Activated CD4-positive, alpha-beta T cell treated with anti-CD3 and anti-CD28 coated beads, Interleukin-2, Interleukin-4, amounts not matched to agents 100 ng/mL and 50 ng/mL, durations not matched to agents 16 hours and 8 hours (primary cell): Measurements from ENCODE around the gene SFT2D3.
A peak's percentile ranks its signal among the peaks of the same experiment; 100 is the strongest.

Experiments used
- DNase-seq: peaks from one replicate; pipeline ENCODE4 v3.0.0-alpha.2; 2020; ENCODE audit warnings: low spot score

The SFT2D3 gene

GRCh38 chr2:127681976-127682857 lies 19.1 kb upstream of the SFT2D3 start:
- no peak for DNase-seq

- no peak for DNase-seq
These were observed 18.2 kb upstream of the SFT2D3 start for GRCh38 chr2:127683056-127683455.

- DNase-seq = no peak
These were observed 17.5 kb upstream of the SFT2D3 start for GRCh38 chr2:127683757-127684156.

GRCh38 chr2:127685410-127686080 lies 15.8 kb upstream of the SFT2D3 start:
- DNase-seq = no peak

GRCh38 chr2:127688405-127688804 lies 12.9 kb upstream of the SFT2D3 start:
- no peak for DNase-seq

- DNase-seq = no peak
These were observed 10.6 kb upstream of the SFT2D3 start for GRCh38 chr2:127690696-127691095.

GRCh38 chr2:127694986-127695385 lies 6.3 kb upstream of the SFT2D3 start:
- no peak for DNase-seq

GRCh38 chr2:127695491-127696472 lies 5.5 kb upstream of the SFT2D3 start:
- peak; percentile 48 for DNase-seq

- no peak for DNase-seq
These were observed 3.7 kb upstream of the SFT2D3 start for GRCh38 chr2:127697482-127698180.

- DNase-seq = no peak
These were observed 2.5 kb upstream of the SFT2D3 start for GRCh38 chr2:127698553-127699355.

- DNase-seq = peak; percentile 19
These were observed 637 bp upstream of the SFT2D3 start for GRCh38 chr2:127700527-127701192.

- peak; percentile 82 for DNase-seq
These were observed 526 bp downstream of the SFT2D3 start for GRCh38 chr2:127701651-127702394.

- DNase-seq = no peak
These were observed 1.2 kb downstream of the SFT2D3 start for GRCh38 chr2:127702395-127703009.

GRCh38 chr2:127703282-127703681 lies 2.0 kb downstream of the SFT2D3 start:
- DNase-seq = no peak

- no peak for DNase-seq
These were observed 3.5 kb downstream of the SFT2D3 start for GRCh38 chr2:127704641-127705390.

GRCh38 chr2:127705391-127706065 lies 4.2 kb downstream of the SFT2D3 start:
- no peak for DNase-seq

- no peak for DNase-seq
These were observed 5.1 kb downstream of the SFT2D3 start for GRCh38 chr2:127706215-127706990.
